Transverse colon (tissue), 4 donors: ENCODE data around the gene ZNF705A. TPM values are rescaled to one million over a fixed set of nuclear protein-coding genes. Genes with fewer than 3 reads are reported as not detected.

Experiments
- DNase-seq: peaks from one replicate; pipeline ENCODE4 v3.0.0-alpha.2; 2019
- H3K27ac ChIP-seq, 4 donors: fragments of 200-600 bp; sonication (generic); 2 replicates each; pipeline ENCODE4 v1.5.1; 2016 to 2018; ENCODE audit warnings: inconsistent platforms in 4 of 4
- H3K27me3 ChIP-seq: fragments of 200-600 bp; sonication (generic); 2 replicates; pipeline ENCODE4 v1.5.1; 2017; ENCODE audit warnings: inconsistent platforms
- H3K36me3 ChIP-seq, 4 donors: fragments of 200-600 bp; sonication (generic); 2 replicates each; pipeline ENCODE4 v1.5.1; 2017 to 2019; ENCODE audit warnings: inconsistent platforms in 4 of 4
- H3K4me1 ChIP-seq, 4 donors: fragments of 200-600 bp; sonication (generic); 2 replicates each; pipeline ENCODE4 v1.5.1; 2017 to 2020; ENCODE audit warnings: inconsistent platforms in 4 of 4
- H3K4me3 ChIP-seq, 4 donors: fragments of 200-600 bp; sonication (generic); 1 replicate in 1 of 4; 2 replicates in 3 of 4; pipeline versions ENCODE4 v1.5.1 to v1.6.1; 2017 to 2019; ENCODE audit warnings: inconsistent platforms in 4 of 4
- H3K9me3 ChIP-seq, 2 donors: fragments of 200-600 bp; sonication (generic); 2 replicates each; pipeline ENCODE4 v1.5.1; 2017 to 2019; ENCODE audit warnings: inconsistent platforms in 2 of 2
- EP300 ChIP-seq: sonication (generic); formaldehyde crosslinking; IDR thresholded peaks from one replicate; pipeline ENCODE4 v1.6.1; 2017; ENCODE audit warnings: antibody characterized with exemption, low read depth
- POLR2A ChIP-seq: fragments of 450-650 bp; IDR thresholded peaks from one replicate; pipeline ENCODE4 v1.6.1; 2016; ENCODE audit warnings: antibody characterized with exemption, mild to moderate bottlenecking, moderate library complexity
- POLR2AphosphoS5 ChIP-seq, 3 donors: sonication (generic); formaldehyde crosslinking; IDR thresholded peaks; one replicate each; pipeline ENCODE4 v1.6.1; 2016; ENCODE audit warnings: antibody characterized with exemption in 3 of 3
- whole genome bisulfite sequencing, 2 donors: methylation state at CpG; one replicate each; pipeline ENCODE4 v1.1.5; 2018; ENCODE audit warnings: low coverage in 1 of 2; 5-methylcytosine and 5-hydroxymethylcytosine counted together
- in situ Hi-C, 4 donors: fragments of 200-750 bp; cut with MboI; loops; one replicate each; pipeline versions ENCODE4 v1.15.0 to v1.15.1; 2017; ENCODE audit warnings: low sequenced_read_pairs in 3 of 4, low pct_ligation_motif_present in 1 of 4, low pct_unique_long_range_greater_than_20kb in 1 of 4
- intact Hi-C: fragments of 100-400 bp; cut with DNase I; formaldehyde crosslinking; loops from one replicate; pipeline ENCODE4 v1.15.1; 2023; ENCODE audit warnings: low total_unique reads
- total RNA-seq, 4 donors: library from RNA; depleted of rRNA; stranded (reverse); fragments of >200 nt; gene quantifications; one replicate each; pipeline ENCODE4 v1.1.0, GENCODE V29; 2016
- TF ChIP-seq, protein P1 (sequence below), 5 experiments: fragments of 200-600 bp in 3 of 5; fragments of 450-650 bp in 2 of 5; sonication (generic) in 3 of 5; IDR thresholded peaks; 1 replicate in 2 of 5; 2 replicates in 3 of 5; pipeline ENCODE4 v1.5.1; 2016 to 2017; ENCODE audit warnings: antibody characterized with exemption in 5 of 5, inconsistent platforms in 3 of 5, mild to moderate bottlenecking in 2 of 5, moderate library complexity in 1 of 5

The ZNF705A gene
- total RNA-seq, 4 donors from 2014 or later = not detected

DNA sequence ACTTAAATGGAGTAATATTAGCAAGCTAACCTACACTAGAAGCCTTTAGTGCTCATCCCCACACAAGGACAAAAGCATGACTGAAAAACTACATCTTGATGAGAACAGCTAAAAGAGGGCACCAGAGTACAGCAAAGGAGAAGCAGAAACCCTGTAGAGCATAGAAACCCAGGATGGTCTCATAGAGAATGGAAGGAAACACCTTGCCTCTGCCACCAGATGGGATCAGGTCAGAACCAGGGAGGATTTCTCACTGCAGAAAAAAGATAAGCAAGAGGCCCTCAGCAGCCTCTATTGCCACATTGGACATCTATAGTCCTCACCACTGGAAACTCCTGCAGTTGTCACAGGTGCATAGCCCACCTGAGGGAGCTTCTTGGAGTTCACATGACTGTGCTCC, 13.6 kb upstream of the ZNF705A start:
- H3K4me3 ChIP-seq = no peak overlapping the region
- intact Hi-C loops = no loop called here
- no peaks in the 10 kb centered on the region for H3K27me3 ChIP-seq
- H3K36me3 ChIP-seq = peaks cover 0 to under 1% (median 0%) of the 10 kb centered on the region in 4 donors
- no peaks in the 10 kb centered on the region for H3K4me1 ChIP-seq
- H3K9me3 ChIP-seq = no peaks in the 10 kb centered on the region
- no peak overlapping the region for H3K27ac ChIP-seq
- in situ Hi-C loops = no loop called here
- no peak for DNase-seq
- TF ChIP-seq EP300 = no peak
- TF ChIP-seq, protein P1, sequence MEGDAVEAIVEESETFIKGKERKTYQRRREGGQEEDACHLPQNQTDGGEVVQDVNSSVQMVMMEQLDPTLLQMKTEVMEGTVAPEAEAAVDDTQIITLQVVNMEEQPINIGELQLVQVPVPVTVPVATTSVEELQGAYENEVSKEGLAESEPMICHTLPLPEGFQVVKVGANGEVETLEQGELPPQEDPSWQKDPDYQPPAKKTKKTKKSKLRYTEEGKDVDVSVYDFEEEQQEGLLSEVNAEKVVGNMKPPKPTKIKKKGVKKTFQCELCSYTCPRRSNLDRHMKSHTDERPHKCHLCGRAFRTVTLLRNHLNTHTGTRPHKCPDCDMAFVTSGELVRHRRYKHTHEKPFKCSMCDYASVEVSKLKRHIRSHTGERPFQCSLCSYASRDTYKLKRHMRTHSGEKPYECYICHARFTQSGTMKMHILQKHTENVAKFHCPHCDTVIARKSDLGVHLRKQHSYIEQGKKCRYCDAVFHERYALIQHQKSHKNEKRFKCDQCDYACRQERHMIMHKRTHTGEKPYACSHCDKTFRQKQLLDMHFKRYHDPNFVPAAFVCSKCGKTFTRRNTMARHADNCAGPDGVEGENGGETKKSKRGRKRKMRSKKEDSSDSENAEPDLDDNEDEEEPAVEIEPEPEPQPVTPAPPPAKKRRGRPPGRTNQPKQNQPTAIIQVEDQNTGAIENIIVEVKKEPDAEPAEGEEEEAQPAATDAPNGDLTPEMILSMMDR (IDR thresholded peaks at IDR 0.05) = no peak
- no peak for TF ChIP-seq POLR2AphosphoS5 (IDR thresholded peaks at IDR 0.05)
- TF ChIP-seq POLR2A = no peak

DNA sequence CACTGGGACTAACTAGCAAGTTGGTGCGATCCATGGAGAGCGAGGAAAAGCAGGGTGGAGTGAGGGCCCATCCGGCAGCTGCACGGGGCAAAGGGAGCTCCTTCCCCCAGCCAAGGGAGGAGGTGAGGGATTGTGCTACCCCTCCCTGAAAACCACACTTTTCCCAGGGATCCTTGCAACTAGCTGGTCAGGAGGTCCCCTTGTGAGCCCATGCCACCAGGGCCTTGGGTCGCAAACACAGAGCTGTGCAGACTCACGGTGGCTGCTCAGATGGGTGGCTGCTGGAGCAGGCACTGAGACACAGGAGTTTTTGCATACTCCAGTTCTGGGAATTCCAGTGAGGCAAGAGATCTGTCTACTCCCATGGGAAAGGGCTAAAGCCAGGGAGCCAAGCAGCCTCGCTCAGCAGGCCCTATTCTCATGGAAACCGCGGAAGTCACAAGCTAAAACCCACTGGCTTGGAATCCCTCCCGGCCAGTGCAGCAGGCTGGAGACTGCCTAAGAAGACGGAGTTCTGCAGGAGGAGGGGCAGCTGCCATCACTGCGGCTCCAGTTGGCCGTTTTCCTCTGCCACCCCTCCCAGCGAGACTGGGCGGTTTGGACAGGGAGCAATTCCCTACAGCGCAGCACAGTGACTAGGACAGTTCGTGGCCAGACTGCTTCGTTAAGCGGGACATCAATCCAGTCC, 10.9 kb upstream of the ZNF705A start:
- H3K9me3 ChIP-seq = no peaks in the 10 kb centered on the region
- H3K27me3 ChIP-seq = no peaks in the 10 kb centered on the region
- intact Hi-C loops = no loop called here
- H3K36me3 ChIP-seq = no peaks in the 10 kb centered on the region
- H3K4me1 ChIP-seq = no peaks in the 10 kb centered on the region
- peak overlapping the region in 1 of 4 donors; percentile 8 for H3K27ac ChIP-seq
- no peak overlapping the region for H3K4me3 ChIP-seq
- TF ChIP-seq EP300 (no peak), POLR2A (no peak), POLR2AphosphoS5 (IDR thresholded peaks at IDR 0.05) (no peak)
- TF ChIP-seq, protein P1 (IDR thresholded peaks at IDR 0.05) = no peak
- DNase-seq = no peak
- 64% methylated on average over 16 of the region's 19 CpGs; no CpG with 5 or more reads in 1 of the 2 donors for WGBS, 2 donors
- in situ Hi-C loops = no loop called here

DNA sequence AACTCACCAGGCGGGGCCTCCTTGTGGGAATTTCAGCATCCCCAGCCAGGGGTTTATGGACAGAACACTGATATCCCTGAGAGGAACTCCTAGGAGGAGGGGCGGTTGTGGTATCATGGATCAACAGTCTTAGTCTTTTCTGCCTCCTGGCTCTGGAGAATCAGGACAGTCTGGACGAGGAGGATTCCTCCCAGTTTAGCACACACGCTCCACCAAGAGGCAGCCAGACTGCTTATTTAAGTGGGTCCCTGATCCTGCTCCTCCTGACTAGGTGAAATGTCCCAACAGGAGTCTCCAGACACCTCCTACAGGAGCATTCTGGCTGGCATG, 10.4 kb upstream of the ZNF705A start:
- 33 to 65% methylated on average over 1 to 4 of the region's 4 CpGs for WGBS, 2 donors
- DNase-seq = no peak
- in situ Hi-C loops = no loop called here
- H3K27ac ChIP-seq = no peak overlapping the region
- intact Hi-C loops = no loop called here
- peaks cover under 1% of the 10 kb centered on the region for H3K27me3 ChIP-seq
- TF ChIP-seq, protein P1 (IDR thresholded peaks at IDR 0.05) = no peak
- TF ChIP-seq POLR2A (no peak), EP300 (no peak), POLR2AphosphoS5 (IDR thresholded peaks at IDR 0.05) (no peak)
- no peaks in the 10 kb centered on the region for H3K36me3 ChIP-seq
- no peaks in the 10 kb centered on the region for H3K9me3 ChIP-seq
- H3K4me1 ChIP-seq = no peaks in the 10 kb centered on the region
- no peak overlapping the region for H3K4me3 ChIP-seq

DNA sequence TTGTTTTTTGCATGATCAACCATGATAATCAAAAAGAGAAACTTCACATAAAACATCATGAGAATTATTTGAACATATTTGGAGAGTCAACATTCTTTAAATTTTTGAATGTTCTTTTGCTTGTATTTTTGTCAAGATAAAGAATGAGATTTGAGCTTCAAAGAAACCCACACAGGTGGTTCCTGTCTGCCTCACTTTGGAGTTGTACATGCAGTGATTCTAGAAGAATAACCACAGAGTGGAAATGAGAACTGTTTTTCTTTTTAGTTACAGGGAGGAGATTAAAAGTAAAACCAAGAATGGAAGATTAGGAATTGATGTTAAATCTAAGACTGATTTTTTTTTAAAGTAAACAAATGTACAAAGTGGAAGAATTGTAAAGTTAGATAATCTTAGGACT, 2.3 kb upstream of the ZNF705A start:
- Histone ChIP-seq H3K4me3 (no peak overlapping the region), H3K4me1 (no peaks in the 10 kb centered on the region), H3K27ac (no peak overlapping the region), H3K9me3 (no peaks in the 10 kb centered on the region), H3K27me3 (peaks cover 7% of the 10 kb centered on the region), H3K36me3 (no peaks in the 10 kb centered on the region)
- DNase-seq = no peak
- intact Hi-C loops = no loop called here
- in situ Hi-C loops = no loop called here
- TF ChIP-seq EP300 (no peak), POLR2AphosphoS5 (IDR thresholded peaks at IDR 0.05) (no peak), POLR2A (no peak)
- TF ChIP-seq, protein P1 (IDR thresholded peaks at IDR 0.05) = no peak
